ENCODE data around the gene INPP5F.

DNA sequence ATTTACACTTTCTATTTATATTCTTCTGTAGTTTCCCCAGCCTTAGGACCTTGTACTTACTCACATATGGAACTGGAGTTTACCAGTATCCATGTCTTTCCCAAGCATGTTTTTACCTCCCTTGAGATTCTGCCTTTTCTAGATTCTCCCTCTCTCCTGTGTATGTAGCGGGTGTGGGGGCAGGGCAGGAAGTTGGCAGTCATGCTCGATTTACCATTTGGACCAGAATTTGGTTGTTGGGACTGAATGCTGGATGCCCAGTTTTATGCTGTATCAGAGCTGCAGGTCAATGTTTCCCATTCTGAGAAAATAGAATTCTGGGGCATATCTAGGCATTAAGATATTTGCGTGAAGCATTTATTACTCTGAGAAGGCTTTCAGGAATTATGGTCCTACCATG is 14.2 kb downstream of the INPP5F start:
- TF ChIP-seq, protein P1, sequence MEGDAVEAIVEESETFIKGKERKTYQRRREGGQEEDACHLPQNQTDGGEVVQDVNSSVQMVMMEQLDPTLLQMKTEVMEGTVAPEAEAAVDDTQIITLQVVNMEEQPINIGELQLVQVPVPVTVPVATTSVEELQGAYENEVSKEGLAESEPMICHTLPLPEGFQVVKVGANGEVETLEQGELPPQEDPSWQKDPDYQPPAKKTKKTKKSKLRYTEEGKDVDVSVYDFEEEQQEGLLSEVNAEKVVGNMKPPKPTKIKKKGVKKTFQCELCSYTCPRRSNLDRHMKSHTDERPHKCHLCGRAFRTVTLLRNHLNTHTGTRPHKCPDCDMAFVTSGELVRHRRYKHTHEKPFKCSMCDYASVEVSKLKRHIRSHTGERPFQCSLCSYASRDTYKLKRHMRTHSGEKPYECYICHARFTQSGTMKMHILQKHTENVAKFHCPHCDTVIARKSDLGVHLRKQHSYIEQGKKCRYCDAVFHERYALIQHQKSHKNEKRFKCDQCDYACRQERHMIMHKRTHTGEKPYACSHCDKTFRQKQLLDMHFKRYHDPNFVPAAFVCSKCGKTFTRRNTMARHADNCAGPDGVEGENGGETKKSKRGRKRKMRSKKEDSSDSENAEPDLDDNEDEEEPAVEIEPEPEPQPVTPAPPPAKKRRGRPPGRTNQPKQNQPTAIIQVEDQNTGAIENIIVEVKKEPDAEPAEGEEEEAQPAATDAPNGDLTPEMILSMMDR (IDR thresholded peaks at IDR 0.05): no peak
- TF ChIP-seq EZH2 (IDR thresholded peaks at IDR 0.05; ENCODE audit: borderline replicate concordance, insufficient read depth, low read depth, low read length, poor library complexity, severe bottlenecking): no peak

Data from B cell (primary cell).